Gastroesophageal sphincter (tissue), 3 donors: ENCODE results near the gene ENPP7.

Experiments used
- POLR2A ChIP-seq, 2 donors: fragments of 450-650 bp; IDR thresholded peaks; one replicate each; pipeline ENCODE4 v1.6.1; 2017; ENCODE audit warnings: antibody characterized with exemption in 2 of 2, mild to moderate bottlenecking in 2 of 2, moderate library complexity in 1 of 2
- POLR2AphosphoS5 ChIP-seq: sonication (generic); formaldehyde crosslinking; IDR thresholded peaks from one replicate; pipeline ENCODE4 v1.6.1; 2017; ENCODE audit warnings: antibody characterized with exemption
- TF ChIP-seq, protein P1 (sequence below), 4 experiments: fragments of 200-600 bp in 2 of 4; fragments of 450-650 bp in 2 of 4; sonication (generic) in 1 of 4; IDR thresholded peaks; one replicate each; pipeline ENCODE4 v1.5.1; 2017 to 2019; ENCODE audit warnings: antibody characterized with exemption in 4 of 4, mild to moderate bottlenecking in 2 of 4, moderate library complexity in 2 of 4

DNA sequence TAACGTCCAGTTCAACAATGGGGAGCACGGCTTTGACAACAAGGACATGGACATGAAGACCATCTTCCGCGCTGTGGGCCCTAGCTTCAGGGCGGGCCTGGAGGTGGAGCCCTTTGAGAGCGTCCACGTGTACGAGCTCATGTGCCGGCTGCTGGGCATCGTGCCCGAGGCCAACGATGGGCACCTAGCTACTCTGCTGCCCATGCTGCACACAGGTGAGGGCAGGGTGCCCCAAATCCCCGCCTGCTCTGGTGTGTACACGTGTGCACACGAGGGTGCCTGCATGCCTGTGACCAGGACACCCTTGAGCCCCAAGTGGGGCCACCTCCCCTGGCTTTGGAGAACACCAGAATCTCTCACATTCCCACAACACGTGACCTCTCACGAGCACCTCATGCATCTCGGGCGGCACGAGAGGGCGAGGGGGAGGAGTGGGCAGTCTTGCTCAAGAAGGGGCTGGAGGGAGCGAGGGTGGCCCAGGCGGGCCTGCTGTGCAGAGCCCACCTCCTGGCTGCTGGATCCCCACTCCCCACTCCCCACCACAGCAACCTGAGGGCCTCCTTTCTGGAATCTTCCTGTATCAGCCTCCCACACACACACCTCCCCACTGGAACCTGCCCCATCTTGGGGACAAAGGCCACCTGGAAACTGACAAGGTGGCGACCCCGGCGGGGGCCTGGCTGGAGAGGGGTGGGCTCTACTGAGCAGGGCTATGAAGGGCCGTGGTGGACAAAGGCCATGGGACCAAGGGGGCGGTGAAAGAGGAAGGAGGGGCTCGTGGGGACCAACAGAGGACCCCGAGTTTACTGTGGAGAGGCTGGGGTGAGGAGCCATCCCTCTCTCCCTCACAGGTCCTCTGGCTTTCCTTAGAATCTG lies 6.5 kb downstream of the ENPP7 start:
- TF ChIP-seq POLR2AphosphoS5 = no peak
- TF ChIP-seq, protein P1, sequence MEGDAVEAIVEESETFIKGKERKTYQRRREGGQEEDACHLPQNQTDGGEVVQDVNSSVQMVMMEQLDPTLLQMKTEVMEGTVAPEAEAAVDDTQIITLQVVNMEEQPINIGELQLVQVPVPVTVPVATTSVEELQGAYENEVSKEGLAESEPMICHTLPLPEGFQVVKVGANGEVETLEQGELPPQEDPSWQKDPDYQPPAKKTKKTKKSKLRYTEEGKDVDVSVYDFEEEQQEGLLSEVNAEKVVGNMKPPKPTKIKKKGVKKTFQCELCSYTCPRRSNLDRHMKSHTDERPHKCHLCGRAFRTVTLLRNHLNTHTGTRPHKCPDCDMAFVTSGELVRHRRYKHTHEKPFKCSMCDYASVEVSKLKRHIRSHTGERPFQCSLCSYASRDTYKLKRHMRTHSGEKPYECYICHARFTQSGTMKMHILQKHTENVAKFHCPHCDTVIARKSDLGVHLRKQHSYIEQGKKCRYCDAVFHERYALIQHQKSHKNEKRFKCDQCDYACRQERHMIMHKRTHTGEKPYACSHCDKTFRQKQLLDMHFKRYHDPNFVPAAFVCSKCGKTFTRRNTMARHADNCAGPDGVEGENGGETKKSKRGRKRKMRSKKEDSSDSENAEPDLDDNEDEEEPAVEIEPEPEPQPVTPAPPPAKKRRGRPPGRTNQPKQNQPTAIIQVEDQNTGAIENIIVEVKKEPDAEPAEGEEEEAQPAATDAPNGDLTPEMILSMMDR (IDR thresholded peaks at IDR 0.05) = no peak
- no peak for TF ChIP-seq POLR2A (IDR thresholded peaks at IDR 0.05)
